OCI-LY3 (cell line): ENCODE measurements around the gene ZNF17.
A peak's percentile ranks its signal among the peaks of the same experiment; 100 is the strongest.

Experiments used
- H2AFZ ChIP-seq: fragments of 200-600, 300-600 bp; shearing (Covaris generic); 2 replicates; pipeline ENCODE4 v1.6.0; 2014; ENCODE audit warnings: antibody characterized with exemption, low read depth, low read length
- H3K27ac ChIP-seq: fragments of 200-600, 300-600 bp; sonication (generic); 2 replicates; pipeline ENCODE4 v1.5.1; 2014; ENCODE audit warnings: mild to moderate bottlenecking, low read length, moderate library complexity, mixed read lengths
- H3K27me3 ChIP-seq: fragments of 200-600, 300-600 bp; sonication (generic); 2 replicates; pipeline ENCODE4 v1.6.1; 2014; ENCODE audit warnings: low read depth, low read length, mixed read lengths
- H3K36me3 ChIP-seq: fragments of 200-600, 300-600 bp; sonication (generic); replicated peaks from 2 replicates; pipeline ENCODE3; 2014; ENCODE audit warnings: low read depth, low read length, mixed read lengths
- H3K4me1 ChIP-seq: fragments of 300-600, 200-600 bp; sonication (generic); 2 replicates; pipeline ENCODE4 v1.6.1; 2014; ENCODE audit warnings: low read length, mixed read lengths
- H3K4me2 ChIP-seq: fragments of 200-600, 300-600 bp; sonication (generic); 2 replicates; pipeline ENCODE4 v1.6.1; 2014; ENCODE audit warnings: low read length, mixed read lengths
- H3K4me3 ChIP-seq: fragments of 300-600, 200-600 bp; sonication (generic); 2 replicates; pipeline ENCODE4 v1.5.1; 2014; ENCODE audit warnings: antibody characterized with exemption, mild to moderate bottlenecking, low read length, moderate library complexity
- H3K79me2 ChIP-seq: fragments of 300-600, 200-600 bp; shearing (Covaris generic); 2 replicates; pipeline ENCODE4 v1.6.1; 2014; ENCODE audit warnings: mild to moderate bottlenecking, low read length, mixed read lengths
- H3K9ac ChIP-seq: fragments of 300-600, 200-600 bp; shearing (Covaris generic); 2 replicates; pipeline ENCODE4 v1.6.0; 2014; ENCODE audit warnings: mild to moderate bottlenecking, low read length, moderate library complexity
- H3K9me3 ChIP-seq: fragments of 200-600, 300-600 bp; shearing (Covaris generic); 2 replicates; pipeline ENCODE4 v1.6.1; 2014; ENCODE audit warnings: low read length, mixed read lengths; ENCODE audit not compliant: insufficient read depth
- H4K20me1 ChIP-seq: fragments of 200-600, 300-600 bp; sonication (generic); 2 replicates; pipeline ENCODE4 v1.6.1; 2016; ENCODE audit warnings: low read length, mixed read lengths; ENCODE audit not compliant: insufficient read depth
- EZH2phosphoT487 ChIP-seq: fragments of 200-600 bp; shearing (Covaris generic); IDR thresholded peaks from 2 replicates; pipeline ENCODE4 v1.6.1; 2018; ENCODE audit warnings: antibody characterized with exemption, mixed run types, low read depth
- TF ChIP-seq, protein P1 (sequence below): fragments of 200-600, 300-600 bp; sonication (generic); IDR thresholded peaks from 2 replicates; pipeline ENCODE4 v1.5.1; 2014; ENCODE audit warnings: antibody characterized with exemption, low read length, low read depth

Gene ZNF17

GRCh38 chr19:57410877-57411671 is at the start of gene ZNF17:
Gene ZNF17, plus strand, starts transcription at chr19:57411161. Its CDS starts 2,455 bp downstream, at chr19:57413616.
- Histone ChIP-seq H2AFZ (peak within 1 kb of the TSS; percentile 76), H3K79me2 (peaks cover 20% of the 10 kb centered on the region), H3K9ac (peak within 1 kb of the TSS; percentile 65), H3K4me1 (peaks cover 14% of the 10 kb centered on the region), H4K20me1 (no peaks in the 10 kb centered on the region), H3K4me3 (peak within 1 kb of the TSS; percentile 84), H3K27me3 (no peaks in the 10 kb centered on the region), H3K27ac (no peak within 1 kb of the TSS), H3K36me3 (peaks cover 3% of the 10 kb centered on the region), H3K9me3 (no peaks in the 10 kb centered on the region), H3K4me2 (peak within 1 kb of the TSS; percentile 98)
- TF ChIP-seq EZH2phosphoT487: no peak
- TF ChIP-seq, protein P1, sequence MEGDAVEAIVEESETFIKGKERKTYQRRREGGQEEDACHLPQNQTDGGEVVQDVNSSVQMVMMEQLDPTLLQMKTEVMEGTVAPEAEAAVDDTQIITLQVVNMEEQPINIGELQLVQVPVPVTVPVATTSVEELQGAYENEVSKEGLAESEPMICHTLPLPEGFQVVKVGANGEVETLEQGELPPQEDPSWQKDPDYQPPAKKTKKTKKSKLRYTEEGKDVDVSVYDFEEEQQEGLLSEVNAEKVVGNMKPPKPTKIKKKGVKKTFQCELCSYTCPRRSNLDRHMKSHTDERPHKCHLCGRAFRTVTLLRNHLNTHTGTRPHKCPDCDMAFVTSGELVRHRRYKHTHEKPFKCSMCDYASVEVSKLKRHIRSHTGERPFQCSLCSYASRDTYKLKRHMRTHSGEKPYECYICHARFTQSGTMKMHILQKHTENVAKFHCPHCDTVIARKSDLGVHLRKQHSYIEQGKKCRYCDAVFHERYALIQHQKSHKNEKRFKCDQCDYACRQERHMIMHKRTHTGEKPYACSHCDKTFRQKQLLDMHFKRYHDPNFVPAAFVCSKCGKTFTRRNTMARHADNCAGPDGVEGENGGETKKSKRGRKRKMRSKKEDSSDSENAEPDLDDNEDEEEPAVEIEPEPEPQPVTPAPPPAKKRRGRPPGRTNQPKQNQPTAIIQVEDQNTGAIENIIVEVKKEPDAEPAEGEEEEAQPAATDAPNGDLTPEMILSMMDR: no peak

DNA sequence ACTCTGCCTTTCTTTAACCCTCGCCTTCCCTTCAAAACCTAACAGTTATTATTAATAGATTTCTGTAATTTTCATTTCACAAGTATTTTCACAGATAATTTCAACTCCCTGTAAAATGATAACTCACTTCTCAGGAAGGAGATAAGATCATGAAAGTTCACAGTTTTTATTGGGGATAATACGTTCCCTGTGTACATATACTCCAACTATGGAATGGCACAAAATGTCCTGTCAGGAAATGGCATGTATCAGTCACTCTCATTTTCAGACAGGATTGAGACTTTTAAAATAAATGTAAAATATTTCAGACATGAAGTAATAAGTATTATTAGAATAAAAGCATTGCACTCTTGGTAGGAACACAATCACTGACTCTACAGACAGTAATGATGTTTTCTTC is 48.5 kb upstream of the ZNF17 start:
- H3K4me2 ChIP-seq: peak overlapping the region; percentile 88
- peaks cover 21% of the 10 kb centered on the region for H3K79me2 ChIP-seq
- TF ChIP-seq EZH2phosphoT487: no peak
- TF ChIP-seq, protein P1: no peak
- peak overlapping the region; percentile 55; the same call in 1 of the 2 replicates for H3K27ac ChIP-seq
- no peak overlapping the region; the same call in 1 of the 2 replicates for H2AFZ ChIP-seq
- no peaks in the 10 kb centered on the region for H3K9me3 ChIP-seq
- peak overlapping the region; percentile 76 for H3K9ac ChIP-seq
- H4K20me1 ChIP-seq: no peaks in the 10 kb centered on the region
- H3K27me3 ChIP-seq: no peaks in the 10 kb centered on the region
- peak overlapping the region; percentile 80 for H3K4me3 ChIP-seq
- H3K4me1 ChIP-seq: peaks cover 12% of the 10 kb centered on the region
- peaks cover 22% of the 10 kb centered on the region for H3K36me3 ChIP-seq

DNA sequence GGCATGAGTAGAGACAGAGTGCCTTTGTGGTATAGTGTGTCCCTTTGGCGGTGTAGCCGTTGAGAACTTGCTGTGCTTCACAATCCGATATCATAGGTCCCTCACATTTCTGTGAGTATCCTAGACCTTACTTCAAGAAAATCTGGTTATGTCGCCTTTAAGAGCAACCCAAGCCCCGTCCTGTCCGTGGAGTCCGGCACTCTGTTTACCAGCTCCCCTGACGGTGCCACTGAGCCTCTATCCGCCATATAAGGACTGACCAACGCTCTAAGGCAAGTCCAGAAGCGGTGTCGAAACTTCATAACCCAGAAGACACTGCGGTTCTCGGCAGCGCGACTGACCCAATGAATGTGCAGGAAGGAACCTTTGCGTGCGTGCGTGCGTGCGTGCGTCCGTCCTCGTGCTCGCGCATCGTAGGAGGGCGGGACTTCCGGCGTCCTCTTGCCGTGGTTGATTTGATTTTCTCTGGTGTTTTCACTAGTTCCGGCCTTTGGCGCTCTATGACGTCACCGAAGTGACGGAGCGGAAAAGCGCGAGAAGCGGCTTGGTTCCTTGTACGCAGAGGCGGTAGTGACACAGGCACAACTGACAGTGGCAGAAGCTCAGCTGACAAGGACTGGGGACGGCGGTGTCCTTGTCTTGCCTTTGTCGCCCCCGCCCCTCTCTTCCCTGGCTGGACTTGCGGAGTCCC is 47.8 kb upstream of the ZNF17 start, which contains the start of the genes TRAPPC2B and ZNF547:
TRAPPC2B (plus strand) TSS at position 555 of the 691 bp plus-strand sequence. CDS start 1,283 bp downstream, outside the sequence.
ZNF547 (plus strand) TSS at position 555 of the 691 bp plus-strand sequence. CDS start 5,005 bp downstream, outside the sequence.
- TF ChIP-seq, protein P1: no peak
- TF ChIP-seq EZH2phosphoT487: no peak
- no peaks in the 10 kb centered on the region for H4K20me1 ChIP-seq
- H3K9me3 ChIP-seq: no peaks in the 10 kb centered on the region
- peak within 1 kb of the TSS; percentile 80 for H3K9ac ChIP-seq
- peak within 1 kb of the TSS; percentile 84 for H2AFZ ChIP-seq
- H3K27me3 ChIP-seq: no peaks in the 10 kb centered on the region
- peak within 1 kb of the TSS; percentile 55 for H3K27ac ChIP-seq
- peaks cover 21% of the 10 kb centered on the region for H3K79me2 ChIP-seq
- H3K4me1 ChIP-seq: peaks cover 12% of the 10 kb centered on the region
- H3K4me3 ChIP-seq: peak within 1 kb of the TSS; percentile 80
- peak within 1 kb of the TSS; percentile 89 for H3K4me2 ChIP-seq
- H3K36me3 ChIP-seq: peaks cover 16% of the 10 kb centered on the region
